HG03521 (cell line): ENCODE results near the gene DSG3.

Experiments used
- ATAC-seq: cut with Tn5 transposase; IDR thresholded peaks from one replicate; pipeline ENCODE4 v1.9.1; 2021; ENCODE audit warnings: mild to moderate bottlenecking, moderate library complexity; ENCODE audit not compliant: unreplicated experiment

Gene DSG3

DNA sequence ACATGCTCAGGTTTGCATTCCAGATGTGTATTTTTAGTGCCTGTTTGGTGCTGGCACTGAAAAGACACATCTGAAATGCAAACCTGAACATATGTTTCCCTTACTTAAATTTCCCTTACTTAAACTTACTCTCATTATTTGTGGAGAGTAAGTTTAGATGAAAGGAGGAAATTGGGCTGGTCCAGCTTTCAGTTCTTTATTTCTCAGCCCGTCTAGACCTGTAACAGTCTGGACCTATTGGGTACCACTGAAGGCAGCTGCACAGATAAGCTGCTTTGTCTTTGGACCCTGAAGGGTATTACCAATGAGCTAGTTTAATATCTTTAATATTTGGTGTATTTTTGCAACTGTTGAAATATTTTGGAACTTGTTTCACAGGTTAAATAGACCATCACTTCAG is 17.0 kb upstream of the DSG3 start:
- ATAC-seq = no peak

DNA sequence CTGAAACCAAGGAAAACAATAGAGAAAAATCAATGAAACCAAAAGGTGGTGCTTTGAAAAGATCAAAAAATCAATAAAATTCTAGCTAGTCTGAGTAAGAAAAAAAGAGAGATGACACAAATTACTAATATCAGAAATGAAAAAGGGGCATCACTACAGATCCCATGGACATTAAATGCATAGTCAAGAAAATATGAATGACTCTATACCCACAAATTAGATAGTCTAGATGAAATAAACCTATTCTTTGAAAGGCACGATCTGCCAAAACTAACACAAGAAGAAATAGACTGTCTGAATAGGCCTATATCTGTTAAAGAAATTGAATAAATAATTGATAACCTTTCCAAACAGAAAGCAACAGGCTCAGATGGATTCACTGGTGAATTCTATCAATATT is 15.2 kb upstream of the DSG3 start:
- no peak for ATAC-seq

DNA sequence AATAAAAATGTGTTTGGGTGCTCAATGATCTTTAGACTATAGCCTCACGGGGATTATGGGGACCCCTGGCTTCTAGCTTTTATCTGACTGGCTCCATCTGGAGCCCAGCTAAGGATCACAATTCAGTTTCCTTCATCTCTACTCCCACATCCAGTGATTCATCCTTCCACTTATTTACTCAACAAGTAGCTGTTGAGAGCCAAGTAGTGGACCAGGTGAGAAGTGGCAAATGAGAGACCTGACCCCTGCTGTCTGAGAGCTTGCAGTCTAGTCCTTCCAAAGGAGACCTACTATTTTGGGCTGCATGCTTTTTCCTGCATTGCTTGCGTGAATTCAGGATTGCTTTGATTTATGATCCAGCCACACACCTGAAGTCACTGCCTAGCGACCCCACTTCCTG is 10.7 kb upstream of the DSG3 start:
- ATAC-seq = no peak

DNA sequence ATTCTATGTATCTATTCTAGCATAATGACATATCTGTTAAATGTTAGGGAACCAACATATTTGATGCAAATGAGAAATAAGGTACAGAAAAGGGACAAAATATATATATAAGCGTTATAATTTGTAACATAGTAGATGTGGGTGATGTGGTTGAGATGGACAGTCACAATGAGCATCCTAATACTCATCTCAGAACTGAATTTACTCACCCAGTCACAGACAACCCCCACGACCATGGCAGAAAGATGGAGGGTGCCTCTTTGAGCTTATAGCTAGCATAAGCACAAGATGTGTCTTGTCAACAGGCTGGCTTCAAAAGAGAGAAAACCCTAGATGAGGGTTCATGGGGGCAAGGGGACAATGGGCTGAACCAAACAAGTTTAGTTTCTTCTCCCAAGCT is 9.1 kb upstream of the DSG3 start:
- ATAC-seq = no peak

DNA sequence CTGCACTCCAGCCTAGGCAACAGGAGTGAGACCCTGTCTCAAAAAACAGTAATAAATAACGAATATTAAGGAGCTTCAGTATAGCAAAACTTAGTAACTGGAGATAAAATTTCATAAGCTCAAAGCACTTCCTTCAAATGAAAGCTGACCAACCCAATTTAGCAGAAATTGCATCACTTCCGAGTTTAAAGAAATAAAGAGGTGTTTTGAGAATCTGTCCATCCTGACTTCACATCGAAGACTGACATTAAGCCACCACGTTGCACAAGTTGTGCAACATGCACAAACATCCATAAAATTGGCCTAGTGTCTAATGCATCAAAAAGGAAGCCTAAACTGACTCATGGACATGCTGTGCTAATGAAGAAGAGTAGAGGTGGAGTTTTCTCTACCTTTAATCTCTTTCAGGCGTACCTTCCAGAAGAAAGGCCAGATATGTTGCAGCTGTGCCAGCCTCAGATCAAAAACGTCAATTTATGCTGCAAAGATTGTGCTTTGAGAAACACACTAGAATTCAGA is 7.7 kb upstream of the DSG3 start:
- ATAC-seq = no peak

DNA sequence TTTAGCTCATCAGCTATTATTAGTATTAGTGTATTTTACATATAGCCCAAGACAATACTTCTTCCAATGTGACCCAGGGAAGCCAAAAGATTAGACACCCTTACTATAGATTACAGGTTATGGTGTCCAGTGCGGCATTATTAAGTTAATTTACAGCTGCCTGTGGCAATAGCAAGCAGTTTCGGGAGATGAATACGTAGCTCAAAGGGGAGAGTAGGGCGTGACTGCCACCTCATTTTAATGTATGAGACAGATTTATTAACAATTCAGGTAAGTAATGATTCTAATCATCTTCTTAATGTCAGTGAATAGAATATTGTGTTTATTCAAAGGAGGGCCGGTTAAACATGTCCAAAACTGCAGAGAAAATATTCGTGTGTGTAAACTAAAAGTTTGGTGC is 6.8 kb upstream of the DSG3 start:
- ATAC-seq = no peak

DNA sequence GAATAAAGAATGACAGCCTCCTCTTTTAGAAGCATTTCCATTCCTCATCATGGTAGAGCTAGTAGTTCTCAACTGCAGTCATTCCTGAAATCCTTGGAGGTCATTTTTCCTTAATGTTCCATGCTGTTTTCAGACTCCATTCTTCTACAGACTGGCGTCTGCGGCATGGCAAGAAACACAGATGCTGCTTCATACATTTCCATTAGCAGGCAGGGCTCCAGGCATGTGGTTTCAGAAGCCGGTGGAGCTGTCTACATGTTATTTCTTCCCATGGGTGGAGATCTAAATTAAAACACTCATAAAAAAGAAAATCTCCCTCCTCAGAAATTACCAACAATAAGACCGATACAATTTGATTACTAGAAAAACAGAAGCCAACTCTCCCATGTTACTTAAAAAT is 6.0 kb upstream of the DSG3 start:
- ATAC-seq = no peak

DNA sequence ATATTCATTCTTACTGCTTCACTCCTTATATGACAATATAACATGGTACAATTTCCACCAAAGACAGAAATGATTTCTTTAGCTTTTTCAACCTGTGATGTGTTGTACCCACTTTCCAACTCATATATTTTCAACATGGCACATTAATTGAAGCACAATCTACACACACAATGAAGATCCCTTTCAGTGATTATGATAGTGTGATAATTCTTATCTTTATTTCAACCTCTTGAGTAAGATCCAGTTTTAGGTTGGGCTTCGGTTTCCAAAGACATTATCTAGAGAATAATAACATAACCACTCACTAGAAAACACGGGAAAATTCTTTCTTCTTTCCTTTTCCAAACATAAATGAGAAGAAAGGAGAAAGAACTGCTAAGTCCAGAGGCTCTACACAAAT is 3.4 kb upstream of the DSG3 start:
- ATAC-seq = no peak

DNA sequence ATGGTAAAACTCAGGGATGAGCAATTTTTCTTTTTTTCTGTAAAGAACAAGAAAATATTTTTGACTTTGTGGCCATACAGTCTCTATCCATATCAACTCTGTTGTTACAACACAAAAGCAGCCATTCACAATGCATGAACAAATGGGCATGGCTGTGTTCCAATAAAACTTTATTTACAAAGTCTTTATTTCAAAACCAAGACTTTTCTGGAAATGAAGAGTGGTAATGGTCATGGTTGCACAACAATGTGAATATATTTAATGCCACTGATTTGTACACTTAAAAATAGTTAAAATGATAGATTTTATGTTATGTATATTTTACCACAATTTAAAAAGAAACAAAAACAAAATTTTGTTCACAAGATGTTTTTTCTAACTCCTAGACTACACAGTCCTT is 1.6 kb upstream of the DSG3 start:
- ATAC-seq = no peak

DNA sequence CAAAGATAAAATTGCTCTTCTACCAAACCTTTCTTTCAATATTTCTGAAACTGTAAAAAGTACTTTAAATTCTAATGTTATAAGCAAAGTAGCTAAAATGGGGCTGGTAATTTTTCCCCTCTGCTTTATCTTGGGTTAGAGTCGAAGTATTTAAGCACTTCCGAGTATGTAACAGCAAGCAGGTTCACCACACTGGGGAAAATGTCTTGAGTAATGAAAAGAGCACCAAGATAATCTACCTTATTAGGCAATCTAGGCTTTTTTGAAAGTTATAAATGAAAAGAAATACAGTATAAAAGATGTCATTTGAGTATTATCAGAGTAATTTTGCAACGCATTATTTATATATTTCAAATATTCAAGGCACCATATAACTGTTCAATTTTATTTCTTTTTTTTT is 687 bp upstream of the DSG3 start:
- ATAC-seq = no peak

DNA sequence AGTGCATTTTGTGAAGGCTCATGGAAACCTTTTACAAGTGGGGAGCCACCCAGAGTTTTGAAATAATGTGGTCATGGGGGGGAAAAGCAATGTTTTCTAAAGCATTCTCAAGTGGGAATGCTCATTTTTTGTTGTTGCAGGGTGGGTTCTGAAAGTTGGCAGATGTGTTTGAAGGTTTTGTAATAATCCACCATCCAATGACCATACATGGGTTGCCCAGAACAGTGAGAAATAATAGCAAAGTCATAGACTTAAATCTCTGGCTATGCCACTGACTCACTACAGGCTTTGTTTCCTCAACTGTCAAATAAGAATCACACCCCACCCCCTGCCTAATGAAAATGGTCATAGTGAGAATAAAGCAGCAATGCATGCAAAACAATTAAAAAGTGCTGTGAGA is 2.9 kb downstream of the DSG3 start:
- ATAC-seq = no peak

DNA sequence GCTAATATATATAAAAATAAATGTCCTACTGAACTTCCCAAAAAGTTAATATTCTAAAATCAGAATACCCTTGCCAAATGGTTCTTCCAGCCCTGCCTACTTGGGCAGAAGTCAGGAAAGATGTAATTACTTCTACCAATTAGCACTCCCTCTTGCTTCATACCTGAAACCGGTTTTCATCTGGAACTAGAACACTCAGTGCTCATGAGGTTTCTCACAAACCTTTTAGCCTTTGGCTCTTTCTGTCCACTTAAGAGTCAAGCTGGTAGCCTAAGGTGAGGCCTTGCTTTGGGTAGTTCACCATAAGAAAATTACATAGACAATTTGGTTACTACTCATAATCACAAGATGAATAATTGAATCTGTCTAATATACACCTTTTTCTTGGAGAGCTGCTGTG is 4.1 kb downstream of the DSG3 start:
- no peak for ATAC-seq

DNA sequence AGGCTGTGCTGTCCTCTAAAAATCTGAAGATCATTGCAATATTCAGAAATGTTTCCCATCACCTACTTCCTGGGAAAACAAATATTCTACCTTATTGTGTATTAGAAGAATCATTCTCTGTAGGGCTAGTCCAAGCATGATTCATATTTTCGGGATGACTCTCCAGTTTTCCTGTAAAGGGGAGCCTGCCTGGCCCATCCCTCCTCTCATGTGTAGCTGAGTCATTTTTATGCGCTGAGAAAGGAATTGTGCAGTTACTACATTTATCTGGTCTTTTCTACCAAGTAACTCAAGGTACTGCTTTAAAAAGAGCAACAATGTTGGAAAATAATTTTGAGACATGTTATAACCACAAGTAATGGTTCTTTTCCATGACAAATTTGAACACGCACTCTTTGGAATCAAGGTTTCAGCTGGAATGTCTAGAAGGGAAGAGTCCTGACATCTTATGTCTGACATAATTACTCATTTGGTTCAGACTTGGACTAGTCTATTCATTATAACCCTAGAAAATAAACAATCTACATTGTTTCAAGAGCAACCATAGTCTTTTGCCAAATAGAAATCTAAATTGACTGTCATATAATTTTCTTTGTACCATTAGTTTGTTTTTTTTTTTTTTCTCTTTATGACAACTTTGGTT is 6.6 kb downstream of the DSG3 start:
- ATAC-seq = no peak

DNA sequence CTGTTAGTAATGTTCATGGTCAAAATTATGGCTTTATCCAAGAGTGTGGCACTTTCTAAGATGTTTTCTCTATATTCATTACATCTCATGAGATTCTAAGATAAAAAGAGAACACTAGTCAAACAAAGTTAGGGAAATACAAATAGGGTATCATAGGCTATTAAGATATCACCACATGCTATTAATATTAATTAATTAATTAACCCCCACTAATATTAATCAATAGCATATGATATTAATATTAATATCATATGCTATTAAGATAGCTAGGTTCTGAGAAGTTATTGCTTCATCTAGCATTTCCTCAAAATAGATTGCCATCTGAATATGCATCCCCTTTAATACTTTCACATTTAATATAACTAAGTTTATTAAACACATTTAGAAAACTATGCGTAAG is 22.1 kb downstream of the DSG3 start:
- ATAC-seq = no peak

DNA sequence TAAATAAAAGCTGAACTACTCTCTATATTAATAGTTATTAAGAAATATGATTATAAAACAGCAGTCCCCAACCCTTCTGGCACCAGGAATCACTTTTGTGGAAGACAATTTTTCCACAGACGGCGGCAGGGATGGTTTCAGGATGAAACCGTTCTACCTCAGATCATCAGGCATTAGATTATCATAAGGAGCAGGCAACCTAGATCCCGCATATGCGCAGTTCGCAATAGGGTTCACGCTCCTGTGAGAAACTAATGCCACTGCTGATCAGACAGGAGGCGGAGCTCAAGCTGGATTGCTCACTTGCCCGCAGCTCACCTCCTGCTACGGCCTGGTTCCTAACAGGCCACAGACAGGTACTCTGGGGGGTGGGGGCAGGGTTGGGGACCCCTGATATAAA is 31.1 kb downstream of the DSG3 start:
- ATAC-seq = no peak

DNA sequence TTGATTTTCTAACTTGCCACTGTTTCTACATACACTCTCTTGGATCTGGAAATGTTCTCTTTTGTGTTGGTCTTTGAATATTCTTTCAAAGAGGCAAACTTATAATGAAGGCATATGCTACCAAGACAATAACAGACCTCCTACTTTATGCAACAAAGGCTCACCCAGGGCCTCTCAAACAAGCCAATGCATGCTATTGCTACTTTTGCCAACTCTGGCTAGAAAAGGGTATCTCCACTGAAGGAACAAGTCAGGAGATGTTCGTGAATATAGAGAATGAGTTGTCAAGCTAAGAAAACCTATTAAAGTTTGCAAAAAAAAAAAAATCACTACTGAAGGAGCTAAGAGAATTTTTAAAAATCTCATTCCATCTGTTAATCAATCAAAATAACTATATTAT is 34.5 kb downstream of the DSG3 start:
- ATAC-seq = no peak

DNA sequence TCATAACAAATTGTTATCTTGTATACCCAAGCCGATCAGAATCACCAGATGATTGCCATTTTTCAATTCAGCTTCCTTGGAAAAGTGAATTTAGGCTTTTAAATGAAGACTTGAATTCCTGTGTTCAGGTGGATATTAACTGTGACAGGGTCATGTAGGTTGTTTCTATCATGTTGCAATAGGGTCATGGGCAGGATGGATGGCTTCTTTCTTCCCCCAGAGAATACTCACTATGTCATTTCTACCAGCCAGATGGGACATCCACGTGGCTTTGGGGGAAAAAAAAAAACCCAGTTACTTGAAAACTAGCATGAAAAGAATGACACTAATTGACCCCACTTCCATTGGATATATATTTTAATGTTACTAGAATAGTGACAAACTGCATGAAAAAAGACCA is 35.9 kb downstream of the DSG3 start:
- no peak for ATAC-seq

DNA sequence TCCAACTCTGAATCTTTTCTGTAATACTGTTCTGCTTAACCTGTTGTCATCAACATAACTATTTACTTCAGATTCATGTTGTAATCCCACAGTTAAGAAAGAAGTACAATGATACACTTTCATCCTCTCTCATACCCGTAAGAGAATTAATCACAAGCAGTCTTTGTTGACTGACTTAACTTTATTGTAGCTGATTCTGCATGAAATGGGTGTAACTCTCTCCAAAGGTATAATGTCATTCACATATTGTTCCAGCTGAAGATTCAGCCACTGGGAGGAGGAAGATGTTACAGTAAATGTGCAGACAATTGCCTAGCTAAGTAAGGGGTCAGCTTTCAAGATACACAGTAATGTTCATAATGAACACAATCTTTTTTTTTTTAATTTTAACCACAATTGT is 36.9 kb downstream of the DSG3 start:
- no peak for ATAC-seq

DNA sequence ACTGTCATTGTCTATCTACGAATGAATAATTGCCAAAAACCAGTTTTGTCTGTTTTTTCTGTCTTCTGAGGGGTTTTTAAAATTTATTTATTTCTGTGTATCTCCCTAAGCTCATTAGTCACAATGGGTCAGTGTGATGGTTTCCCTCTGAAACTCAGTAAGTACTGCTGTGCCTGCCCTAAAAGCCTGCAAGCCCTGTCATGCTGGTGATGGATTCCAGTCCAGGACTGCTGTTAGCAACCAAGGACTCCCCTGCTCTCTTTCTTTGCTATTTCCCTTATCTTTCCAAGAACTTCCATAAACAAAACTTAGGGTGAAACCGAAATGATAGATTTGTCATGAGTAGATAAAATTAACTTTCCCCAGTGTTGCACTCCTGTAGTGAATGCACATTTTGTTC is 38.6 kb downstream of the DSG3 start:
- ATAC-seq = no peak

DNA sequence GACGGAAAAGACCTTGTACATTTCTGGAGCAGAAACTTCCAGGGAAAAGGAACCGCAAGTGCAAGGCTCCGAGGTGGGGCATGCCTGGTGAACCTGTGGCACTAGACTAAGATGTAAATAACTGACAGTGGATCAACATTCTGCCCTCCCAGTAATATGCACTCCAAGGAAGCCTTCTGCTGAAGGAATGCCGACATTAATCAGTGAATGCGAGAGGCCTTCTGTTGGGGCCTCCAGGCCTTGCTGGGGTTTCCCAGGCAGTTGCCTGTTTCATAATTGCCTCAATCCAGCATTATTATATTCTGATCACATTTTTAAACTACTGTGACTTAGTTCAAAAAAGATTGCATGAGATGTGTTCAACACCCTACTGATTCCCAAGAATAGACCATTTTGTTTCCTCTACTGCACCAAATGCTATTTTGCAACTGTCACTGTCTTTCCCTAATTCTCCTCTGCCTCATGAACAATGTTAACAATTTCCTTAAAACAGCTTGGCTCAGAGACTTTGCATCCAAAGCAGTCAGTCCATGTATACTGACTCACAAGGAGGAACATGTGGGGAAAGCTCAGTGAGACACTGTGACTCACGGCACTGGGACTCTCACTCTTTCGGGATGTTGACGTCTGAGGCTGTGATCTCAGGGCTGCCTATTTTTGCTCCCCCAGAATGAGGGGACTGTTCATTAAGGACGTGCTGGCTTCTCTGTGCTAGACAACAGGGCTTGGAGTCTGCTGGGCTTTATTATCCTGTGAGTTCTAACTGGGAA is 39.9 kb downstream of the DSG3 start:
- no peak for ATAC-seq

DNA sequence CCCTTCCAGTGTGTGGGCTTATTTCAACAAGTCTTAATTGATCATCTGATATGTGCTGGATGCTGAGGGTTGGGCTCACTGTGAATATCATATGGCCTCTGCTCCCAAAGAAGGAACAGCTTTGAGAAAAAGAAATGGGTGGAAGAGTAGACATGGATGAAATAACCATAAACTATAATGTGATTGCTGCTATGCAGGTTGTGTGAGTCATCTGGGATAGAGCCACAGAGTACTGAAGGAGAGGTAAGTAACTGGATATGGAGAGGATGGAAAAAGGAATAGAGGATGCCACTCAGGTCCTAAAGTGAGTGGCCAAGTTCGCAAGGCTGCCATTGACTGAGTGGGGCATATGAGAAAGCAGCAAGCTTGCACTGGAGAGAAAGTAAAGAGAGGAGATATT is 41.8 kb downstream of the DSG3 start:
- ATAC-seq = no peak

DNA sequence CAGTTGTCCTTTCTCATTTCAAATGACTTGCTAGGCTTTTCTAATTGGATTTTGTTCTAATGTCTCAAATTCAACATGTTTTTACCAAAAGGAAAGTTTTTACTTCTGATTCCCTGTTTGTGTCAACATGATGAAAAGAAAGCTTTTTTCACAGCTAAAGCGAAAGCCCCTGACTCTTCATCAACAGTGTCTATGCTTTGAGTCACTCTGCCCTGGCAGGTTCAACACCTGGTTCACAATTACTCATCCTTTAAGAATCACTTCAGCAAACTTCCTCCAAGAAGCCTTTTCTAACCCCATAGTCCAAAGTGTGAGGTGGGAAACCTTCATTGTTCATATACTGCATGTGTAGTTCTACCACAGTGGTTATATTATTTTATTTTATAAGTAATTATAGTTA is 42.8 kb downstream of the DSG3 start:
- ATAC-seq = peak; percentile 76

DNA sequence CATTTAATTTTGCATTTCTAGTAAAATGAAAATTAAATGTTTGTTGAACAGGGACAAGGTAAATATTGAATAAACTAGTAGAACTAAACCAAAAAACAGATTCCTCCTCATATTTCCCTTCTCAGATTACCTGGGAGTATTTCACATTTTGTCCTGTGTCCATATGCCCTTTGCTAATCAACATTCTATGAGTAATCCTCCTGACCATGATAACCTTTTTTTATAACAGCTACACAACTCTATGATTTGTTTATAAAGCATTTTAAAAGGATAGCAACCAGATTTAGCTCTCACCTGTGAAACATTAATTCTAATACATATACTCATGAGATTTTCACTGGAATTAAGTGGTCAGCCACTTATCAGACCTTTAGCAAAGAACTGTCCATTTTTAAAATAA is 43.3 kb downstream of the DSG3 start:
- ATAC-seq = no peak
